Inferior parietal cortex (tissue), 1 donor: ENCODE data around the gene DCLK1.
"Not testable (repeated sequence)": the region's sequence is repeated elsewhere in the genome, so short reads cannot be mapped to it uniquely, and the experiment has no call there.

Source experiments
- DNase-seq: peaks from one replicate; pipeline ENCODE4 v3.0.0-alpha.2; 2016; ENCODE audit errors: extremely low spot score

DCLK1 gene

DNA sequence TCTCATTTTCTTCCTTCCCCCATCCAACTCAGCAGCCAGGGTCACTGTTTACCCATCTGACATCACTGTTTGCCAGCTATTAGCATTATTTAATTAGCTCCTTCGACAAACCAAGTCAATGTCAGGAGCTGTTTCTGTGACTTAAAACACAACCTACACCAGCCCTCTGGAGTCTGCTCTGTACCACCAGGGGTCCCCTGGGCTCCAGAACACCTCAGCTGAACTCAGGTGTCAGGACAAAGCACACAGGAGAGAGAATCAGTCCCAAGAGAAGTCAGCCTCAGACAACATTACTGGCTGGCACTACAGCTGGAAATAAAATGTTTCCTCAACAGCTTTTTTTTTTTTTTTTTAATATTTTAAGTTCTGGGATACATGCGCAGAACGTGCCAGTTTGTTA, 45.1 kb downstream of the DCLK1 start:
- DNase-seq = no peak

DNA sequence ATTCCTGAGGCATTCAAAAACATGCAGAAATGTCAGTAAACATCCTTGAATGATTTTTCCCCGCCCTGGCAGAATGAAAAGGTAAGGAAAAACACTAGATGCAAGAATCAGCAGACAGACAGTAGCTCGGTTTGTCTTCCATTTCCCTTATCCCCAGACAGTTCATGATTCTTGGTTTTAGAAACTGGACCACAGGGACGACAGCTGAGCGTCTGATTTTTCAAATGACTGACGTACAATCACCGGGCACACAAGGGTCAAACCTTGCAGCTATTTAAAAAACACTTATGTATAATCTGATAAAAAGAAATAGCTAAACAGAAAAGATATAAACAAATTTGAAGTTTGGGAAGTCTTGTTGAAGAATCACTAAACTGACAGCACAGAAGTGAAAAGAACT, 47.1 kb downstream of the DCLK1 start:
- no peak for DNase-seq

DNA sequence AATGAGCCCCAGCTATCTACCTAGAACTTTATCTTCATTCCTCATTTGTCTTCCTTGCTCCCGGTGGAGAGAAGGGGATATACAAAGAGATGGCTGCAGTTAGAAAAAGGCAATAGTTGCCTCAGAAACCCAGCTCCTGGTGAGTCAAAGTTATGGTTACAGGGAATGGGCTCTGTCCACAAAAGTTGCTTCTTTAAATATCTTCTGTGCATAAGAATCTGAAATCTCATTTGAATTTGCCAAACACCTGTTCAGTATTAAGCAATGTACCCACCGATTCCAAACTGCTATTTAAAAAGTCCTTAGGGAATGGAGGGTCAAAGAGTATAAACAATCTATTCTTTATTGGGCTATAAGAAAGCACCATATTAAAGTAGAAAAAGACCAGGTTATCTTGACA, 48.4 kb downstream of the DCLK1 start:
- no peak for DNase-seq

DNA sequence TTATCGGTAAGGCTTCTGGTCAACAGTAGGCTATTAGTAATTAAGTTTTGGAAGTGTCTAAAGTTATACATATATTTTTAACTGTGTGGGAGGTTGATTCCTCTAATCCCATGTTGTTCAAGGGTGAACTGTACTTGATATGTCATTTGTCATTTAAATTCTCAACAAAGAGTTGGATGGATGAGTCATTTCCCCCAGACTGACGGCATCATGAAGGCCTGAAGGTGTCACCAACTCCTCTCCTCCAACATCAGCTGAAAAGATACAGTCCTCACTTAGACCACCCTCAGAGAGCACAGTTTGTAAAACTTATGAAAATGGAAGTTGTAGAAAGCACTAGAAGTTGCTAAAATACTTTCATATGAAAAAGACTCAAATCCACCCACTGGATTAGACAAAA, 48.8 kb downstream of the DCLK1 start:
- DNase-seq = no peak

DNA sequence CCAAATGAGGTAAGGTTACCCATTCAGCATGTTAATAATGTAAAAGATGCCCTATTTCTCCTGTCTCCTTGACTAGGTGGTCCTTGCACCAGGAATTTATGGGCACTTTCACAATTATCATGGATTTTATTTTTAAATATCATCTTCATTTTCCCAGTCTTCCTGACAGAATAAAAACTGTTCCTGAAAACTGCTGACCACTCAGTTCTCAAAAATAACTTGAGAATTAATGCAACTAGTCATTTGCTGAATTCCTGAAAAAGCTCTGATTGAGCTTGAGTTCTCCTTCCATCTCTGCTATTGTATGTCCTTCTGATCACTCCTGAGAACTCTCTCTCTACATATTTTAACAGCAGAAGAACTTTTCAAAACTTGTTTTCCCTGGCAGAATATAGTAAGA, 55.0 kb downstream of the DCLK1 start:
- no peak for DNase-seq

DNA sequence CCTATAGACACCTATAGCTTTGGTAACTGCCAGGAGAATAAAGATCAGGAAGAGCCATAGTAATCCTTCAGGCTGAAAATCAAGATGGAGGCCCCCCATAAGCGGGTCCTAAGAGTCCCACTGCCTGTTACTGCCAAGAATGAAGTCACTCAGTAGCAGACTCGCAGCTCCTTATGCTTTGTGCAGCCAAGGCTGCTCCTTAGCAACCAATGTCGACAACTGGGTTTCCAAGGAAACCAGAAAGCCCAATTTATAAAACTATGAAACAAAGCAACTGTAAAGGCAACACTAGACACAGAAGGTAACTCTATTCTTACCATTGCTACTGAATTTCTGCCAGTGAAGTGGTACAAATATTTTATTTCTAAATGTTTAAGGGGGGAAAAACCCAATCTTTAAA, 56.5 kb downstream of the DCLK1 start:
- peak; percentile 53 for DNase-seq

DNA sequence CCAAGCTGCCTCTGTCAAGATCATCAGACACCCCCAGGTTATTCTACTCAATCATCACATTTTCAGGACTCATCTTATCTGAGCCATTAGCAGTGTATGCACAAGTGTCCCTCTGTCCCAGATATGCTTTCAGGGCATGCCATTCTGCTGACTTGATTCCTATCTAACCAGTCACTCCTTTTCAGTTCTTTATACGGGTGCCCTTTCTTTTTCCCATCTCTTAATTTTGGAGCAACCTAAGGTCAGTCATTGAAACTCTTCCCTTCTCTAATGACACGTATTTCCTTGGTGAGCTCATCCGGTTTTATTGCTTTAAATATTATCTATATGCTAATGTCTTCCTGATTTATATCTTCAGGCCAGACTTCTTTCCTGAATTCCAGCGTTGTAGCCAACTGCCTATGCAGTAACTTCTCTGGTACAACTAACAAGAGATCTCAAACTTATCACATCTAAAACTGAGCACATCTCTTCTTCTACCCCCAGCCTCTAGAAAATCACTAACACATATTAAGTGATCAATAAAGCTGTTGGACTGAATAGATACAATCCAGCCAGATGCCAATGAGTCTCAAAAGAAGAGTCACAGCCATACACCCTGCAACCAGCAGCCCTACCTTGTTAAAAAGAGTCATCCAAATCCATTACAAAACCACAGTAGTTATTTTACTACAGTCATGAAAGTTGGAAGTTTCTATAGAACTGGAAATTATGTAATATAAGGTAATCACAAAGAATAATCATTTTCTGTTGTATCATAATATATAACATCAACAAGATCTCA, 58.8 kb downstream of the DCLK1 start:
- no peak for DNase-seq

DNA sequence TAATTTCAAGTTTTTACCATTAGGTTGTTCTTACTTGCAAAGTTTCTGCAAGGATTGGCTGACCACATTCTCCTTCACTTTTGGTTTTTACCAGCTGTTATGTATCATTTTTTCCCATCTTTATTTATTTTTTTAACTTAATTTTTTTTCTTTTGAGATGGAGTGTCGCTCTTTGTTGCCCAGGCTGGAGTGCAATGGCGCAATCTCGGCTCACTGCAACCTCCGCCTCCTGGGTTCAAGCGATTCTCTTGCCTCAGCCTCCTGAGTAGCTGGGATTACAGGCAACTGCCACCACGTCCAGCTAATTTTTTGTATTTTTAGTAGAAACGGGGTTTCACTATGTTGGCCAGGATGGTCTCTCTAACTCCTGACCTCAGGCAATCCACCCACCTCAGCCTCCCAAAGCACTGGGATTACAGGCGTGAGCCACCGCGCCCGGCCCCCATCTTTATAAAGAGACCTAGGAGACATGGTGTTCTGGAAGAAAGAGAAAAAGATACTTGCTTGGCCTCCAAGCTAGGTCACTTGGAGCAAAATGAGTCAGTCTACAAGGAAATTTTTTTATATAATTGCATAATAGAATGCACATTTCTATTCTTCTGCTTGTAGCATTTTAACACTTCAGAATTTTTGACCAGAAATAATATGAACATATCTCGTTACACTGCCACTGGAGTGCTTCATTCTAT, 60.5 kb downstream of the DCLK1 start:
- DNase-seq = not testable (repeated sequence)

DNA sequence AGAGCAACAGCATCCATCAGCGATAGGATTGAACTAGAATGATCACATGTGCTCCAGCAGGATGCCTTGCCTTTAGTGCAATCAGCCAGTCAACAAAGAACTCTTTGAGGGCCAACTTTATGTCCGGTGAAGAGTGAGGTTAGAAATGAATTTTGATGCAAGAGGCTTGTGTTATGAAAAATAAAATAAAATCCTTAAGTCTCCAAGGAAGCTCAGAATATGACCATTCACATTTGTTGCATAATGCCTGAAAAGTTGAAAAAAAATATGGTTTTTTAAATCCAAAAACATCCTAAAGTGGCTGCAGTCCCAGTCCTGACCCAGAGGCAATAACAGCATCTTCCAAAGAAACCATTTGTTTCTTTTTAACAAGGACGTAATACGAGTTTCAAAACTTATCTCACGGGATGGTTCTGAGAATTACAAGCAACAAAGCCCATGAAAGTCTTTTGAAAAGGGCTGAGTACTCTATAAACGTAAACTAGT, 61.3 kb downstream of the DCLK1 start:
- DNase-seq = no peak

DNA sequence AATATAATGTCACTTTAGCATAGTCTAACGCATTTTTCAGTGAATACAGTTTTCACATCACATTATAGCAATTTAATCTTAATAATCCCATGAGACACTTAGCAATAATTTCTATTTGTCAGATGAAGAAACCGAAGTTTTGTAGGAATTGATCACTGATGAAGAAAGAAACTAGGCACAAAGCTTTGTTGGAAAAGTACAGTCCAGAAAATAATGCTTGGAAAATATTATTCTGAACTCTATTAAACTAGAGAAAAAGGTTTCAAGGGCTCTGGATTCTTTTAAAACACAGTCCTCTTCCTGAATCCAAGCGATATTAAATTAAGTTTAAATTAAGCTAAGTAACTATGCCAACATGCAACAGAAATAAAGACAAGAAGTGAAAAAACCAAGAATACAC, 62.2 kb downstream of the DCLK1 start:
- no peak for DNase-seq

DNA sequence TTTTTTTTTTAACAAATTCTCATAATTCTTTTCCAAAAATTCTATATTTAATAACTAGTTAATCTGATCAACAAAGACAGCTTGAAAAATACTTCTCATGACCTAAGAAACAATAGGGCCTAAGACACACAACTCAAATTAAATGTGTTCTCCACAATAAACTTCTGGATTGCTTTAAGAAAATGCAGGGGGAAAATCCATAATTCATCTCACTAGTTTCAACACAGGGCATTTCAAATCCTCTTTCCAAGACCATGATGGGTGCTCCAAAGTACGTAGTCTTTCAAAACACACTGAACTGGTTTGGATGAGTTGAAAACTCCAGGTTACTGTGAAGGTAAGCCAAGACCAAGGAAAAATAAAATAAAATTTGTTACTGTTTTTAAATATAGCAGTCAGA, 62.6 kb downstream of the DCLK1 start:
- DNase-seq = no peak

DNA sequence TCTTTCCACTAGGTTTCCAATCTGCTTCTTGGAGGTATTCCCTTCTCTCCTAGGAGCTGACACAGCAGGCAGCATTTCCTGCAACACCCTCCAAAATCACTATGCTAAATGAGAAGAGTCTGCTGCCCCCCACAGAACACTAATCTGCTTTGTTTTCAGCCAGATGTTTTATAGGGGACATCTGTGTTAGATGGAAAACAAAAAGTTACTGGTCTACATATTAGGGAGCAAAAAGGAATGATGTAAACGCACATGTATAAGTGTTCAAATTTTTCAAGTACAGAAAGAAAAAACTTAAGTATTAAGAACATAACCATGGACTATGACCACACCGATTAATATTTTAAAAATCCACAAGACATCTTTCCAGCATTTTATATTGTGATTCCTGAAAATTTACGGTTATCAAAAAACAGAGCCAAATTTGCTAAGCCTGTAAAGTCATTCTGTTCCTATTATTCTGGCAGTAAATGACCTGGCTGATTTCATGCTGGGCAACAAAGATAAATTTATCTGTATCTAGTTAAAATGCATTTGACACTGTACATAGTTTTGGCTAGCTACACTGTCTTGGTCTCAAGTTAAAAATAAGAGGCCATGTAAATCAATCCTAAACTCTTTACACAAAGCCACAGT, 63.3 kb downstream of the DCLK1 start:
- DNase-seq = no peak

DNA sequence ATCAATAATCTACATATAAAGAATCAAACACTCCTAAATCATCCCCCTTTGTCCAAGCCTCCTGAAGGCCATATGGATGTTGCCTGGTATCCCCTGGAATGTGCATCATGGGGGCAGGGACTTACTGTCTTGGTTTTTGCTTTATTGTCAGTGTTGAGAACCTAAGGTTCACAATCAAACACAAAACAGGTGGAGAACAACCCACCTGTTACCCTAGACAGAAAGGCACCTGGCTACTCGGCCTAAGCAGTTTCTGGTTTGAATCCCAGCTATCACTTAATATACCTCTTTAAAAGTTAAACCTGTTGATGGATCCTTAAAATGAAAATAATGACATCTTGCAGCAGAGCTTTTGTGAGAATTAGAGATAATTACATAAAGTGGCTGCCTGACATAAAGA, 68.9 kb downstream of the DCLK1 start:
- no peak for DNase-seq

DNA sequence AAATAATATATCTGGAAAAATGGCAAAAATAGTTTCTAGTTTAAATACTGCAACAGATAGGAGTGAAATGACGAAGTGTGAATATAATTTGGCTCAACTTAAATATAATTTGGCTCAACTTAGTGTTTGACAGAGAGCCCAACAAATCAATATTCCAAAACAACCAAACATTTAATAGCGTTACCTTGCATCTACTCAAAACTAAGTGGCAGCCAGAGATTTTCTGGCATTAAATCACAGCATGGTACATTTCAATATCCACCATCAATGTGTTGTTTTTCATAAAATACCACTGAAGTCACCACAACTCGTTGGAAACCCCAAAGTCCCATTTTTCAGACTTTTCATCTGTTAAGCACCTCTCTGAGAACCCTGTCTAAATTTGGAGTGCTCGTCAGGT, 69.6 kb downstream of the DCLK1 start:
- DNase-seq = no peak

DNA sequence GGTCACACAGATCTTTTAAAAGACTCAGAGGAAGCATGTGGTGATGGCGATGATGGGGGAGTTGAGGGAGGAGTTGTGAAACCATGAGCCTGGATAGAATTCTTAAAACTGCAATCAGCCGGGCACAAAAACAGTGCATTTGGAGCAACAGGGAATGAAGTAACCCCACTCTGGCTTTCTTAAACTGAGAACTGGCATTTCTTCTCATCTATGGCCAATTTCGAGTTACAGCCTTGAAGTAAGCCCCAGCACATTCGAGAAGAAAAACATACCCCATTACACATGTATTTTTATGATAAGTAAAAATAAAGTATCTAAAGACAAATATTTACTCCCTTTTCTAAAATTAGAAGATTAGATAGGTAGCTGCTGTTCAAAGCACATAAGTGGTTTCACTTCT, 70.1 kb downstream of the DCLK1 start:
- no peak for DNase-seq

DNA sequence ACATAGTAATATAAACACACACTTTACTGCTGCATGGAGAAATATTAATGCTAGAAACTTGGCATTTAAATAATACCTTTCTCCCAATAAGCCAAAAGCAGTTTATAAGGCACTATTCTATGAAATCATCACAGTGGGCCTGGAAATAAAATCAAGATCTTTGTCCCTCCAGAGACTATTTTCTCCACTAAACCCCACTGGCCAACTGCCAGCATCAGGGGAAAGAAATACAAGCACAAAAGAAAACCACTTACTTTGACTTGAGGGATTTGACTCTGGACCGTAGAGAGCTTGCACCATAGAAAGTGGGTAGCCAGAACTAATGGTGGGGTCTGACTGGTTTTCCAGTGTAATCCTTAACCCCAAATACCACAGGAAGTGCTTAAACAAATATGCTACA, 71.9 kb downstream of the DCLK1 start:
- no peak for DNase-seq

DNA sequence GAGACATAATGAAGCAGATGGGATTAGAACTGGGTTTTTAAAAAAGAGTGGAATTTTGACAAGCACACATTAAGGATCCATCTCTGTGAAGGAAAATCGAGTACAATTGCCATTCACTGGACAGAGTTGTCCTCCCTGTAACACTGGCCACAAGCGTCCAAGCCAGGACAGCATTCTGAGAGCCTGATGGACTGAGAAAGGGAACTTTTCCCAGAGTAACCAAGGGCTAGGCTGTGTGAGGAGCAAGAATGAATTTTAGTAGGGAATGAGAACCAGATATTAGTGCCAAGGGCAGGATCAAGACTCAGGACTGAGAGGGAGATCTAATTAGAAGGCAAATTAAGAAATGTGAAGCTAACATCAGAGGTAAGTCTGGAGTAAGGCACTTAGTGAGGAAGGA, 73.1 kb downstream of the DCLK1 start:
- DNase-seq = no peak

DNA sequence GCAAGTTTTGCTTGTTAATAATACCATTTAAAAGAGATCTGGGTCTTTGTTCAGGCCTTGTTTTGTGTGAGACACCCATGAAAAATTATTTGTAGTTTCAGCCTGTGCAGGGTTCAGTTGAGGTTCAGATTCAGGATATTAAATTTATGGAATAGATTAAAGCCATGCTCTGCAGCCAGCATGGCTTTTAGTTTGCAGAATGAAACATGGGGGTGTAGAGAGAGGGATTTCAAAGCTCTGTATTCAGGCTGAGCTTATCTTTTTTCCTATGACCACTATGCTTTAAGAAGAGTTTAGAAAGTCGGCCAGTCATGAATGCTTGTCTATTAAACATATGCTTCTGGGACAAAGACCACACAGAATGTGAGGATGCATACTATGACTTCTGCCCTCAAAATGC, 73.6 kb downstream of the DCLK1 start:
- no peak for DNase-seq

DNA sequence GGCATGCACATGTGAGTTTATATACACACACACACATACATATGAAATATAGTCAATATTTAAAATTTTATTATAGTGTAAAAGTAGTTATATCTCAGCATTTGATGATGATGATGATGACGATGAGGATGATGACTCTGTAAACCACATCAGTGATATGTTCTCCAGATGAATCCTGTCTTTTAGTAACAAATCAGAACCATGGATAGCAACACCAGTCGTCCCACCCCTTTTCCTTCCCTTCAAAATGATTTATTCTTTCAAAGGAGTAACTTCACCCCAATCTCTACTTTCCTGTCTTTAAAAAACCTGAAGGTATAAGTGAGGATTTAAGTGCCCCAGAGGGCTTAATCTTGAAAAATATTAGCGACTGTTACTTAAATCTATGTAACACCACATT, 74.1 kb downstream of the DCLK1 start:
- no peak for DNase-seq

DNA sequence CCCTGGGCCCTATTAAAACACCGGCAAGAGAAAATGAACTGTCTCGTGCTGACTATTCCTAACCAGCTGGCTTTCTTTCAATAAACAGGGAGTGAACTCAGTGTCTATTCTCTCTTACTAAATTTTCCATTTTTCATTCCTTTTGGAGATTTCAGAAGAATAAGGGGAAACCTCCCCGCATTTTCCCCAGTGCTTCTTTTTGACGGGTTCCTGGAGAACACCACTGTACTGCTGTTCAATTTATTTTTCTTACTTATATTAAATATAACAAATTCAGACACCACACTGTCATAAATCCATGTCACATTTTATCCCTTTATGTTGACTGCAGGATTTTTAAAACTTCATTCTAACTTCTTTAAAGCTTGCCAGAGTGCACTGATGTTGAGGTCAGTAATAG, 75.8 kb downstream of the DCLK1 start:
- DNase-seq = no peak

DNA sequence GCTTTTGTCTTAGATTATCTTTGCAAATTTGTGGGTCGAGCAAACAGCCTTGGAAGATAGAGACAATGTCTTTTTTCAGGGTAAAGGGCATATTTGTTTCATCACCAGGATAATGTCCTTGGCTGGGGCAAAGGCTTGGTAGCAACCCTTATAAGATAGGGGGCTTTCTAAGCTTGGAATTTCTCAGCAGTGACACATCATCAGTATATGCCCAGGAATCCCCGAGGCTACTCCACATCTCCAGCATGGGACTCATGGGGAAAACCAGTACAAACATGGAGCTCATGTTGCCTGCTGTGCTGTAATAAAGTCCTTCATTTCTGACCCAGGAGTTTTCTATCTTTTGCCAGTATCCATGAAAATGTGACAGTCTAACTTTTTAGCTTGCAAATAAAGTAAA, 77.1 kb downstream of the DCLK1 start:
- no peak for DNase-seq

DNA sequence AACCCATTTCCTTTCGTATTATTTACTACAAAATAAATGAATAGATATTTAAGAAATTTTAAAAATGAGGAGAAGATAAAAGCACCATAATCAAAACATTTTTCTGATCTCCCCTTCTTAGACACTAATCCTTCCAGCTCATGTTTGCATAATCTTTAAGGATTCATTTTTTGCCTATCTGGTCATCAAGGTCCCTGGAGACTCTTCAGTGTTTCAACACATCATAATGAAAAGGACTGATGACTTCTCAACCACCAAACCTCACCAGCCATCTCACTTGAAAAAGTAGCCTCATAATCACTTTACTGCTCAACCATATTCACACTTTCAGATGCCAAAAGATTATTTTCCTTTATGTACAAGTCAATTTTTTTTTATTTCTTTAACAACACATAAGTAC, 80.1 kb downstream of the DCLK1 start:
- DNase-seq = no peak

DNA sequence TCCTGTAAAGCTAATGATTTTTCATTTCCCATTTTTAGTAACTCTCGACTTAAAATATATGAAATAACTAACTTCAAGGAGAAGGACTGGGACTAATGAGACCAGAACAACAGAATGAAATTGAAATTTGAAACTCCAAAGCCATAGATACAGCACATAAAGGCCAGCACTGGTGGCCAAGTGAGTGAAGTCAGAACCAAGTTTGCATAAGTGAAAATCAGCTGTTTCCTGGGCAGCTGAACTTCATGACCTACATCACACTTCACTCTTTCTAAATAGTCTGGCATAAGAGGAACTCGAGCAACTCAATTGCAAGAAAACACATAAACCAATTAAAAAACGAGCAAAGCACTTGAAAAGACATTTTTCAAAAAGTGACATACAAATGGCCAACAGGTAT, 84.5 kb downstream of the DCLK1 start:
- no peak for DNase-seq
